HG03342 (cell line): ENCODE results near the gene LACTB.

ENCODE experiments used
- ATAC-seq: cut with Tn5 transposase; IDR thresholded peaks from one replicate; pipeline ENCODE4 v1.9.1; 2021; ENCODE audit warnings: mild to moderate bottlenecking, moderate library complexity; ENCODE audit not compliant: unreplicated experiment

Gene LACTB

DNA sequence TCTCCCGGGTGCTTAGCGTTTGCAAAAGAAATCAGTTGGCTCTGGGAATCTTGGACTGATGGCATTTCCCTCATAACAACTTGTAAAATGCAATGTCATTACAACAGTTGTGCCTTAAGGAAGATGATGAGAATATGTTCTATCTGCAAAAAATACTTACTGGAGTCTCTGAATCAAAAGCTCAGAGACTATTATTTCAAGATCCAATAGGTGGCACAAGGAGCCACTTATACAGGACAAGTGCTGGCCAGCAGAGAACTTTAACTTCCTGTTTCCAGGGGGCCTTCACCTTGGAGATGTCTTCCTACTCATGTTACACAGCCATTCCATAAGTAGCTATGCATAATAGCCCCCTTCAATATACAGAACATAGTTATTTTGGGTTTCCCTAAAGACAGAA, 44.6 kb downstream of the LACTB start:
- no peak for ATAC-seq

DNA sequence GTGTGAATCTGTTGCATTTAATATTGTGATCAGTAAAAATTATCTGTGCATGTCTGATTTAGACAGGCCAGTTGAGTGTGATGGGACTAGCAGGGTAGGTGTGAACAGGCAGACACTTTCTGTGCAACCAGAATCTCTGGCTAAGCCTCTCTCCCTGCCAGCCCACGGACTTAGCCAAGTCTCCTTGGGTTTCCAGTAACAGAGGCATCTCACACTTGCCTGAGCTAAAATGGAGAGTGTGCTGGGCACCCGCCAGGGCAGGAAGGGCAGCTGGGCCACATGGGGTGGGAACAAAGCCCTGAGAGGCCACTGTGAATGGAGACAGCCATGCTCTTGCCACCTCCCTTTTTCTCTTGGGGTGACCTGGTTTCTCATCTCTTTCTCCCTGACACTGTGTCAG, 48.1 kb downstream of the LACTB start:
- no peak for ATAC-seq

DNA sequence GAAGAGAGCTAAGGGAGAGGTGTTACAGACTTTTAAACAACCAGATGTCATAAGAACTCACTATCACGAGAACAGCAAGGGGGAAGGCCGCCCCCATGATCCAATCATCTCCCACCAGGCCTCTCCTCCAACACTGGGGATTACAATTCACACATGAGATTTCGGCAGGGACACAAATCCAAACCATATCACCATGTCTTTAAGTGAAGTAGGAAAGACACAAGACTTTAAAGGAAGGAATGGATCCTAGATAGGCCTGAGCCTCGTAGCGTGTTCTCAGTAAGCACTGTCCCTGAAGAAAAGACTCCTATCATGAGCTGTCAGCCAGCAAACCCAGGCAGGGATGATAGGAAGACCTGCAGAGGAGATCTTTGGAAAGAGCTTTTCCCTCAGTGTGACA, 50.7 kb downstream of the LACTB start:
- no peak for ATAC-seq

DNA sequence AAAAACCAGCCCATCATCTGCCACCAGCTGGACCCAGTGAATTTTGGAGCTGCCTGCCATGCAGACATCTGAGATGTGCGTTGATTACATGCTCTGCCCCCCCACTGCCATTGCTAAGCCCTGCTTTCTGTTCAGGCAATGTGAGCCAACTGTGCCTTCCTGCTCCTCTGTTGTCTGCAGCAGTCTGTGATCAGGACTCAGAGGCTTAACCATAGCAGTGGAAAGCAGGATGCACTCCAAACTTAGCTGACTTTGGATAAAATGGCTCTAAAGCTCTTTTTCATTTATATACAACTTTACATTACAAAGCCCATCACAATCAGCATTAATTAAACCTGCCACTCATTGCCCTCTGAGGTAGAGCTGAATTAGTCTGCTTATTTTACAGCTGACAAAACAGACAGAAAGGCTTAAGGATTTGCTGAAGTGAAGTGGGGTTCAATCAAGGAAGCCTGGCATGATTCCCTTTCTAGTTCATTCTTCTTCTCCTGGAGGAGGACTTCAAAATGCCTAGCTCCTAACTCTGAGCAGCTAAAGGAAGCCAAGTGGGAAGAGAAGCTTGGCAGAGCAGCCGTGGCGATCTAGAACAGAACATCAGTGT, 51.3 kb downstream of the LACTB start:
- ATAC-seq, result no peak

DNA sequence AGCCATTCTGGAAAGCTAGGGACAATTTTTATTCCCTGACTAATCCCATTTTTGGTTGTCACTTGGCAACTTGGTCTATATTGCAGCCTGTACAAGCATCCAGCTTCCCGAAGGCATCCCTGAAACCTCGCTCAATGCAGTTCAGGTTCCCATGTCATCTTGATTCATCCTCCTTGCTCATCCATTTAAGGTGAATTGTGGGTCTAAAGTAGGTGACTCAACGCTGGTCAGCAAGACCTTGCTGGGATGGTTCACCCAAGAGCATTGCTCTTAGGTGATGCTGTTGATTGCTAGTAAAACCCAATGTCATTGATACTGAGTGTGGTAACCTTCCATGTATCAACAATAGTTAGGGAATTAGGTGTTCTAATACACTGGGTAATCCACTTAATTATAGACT, 54.6 kb downstream of the LACTB start:
- ATAC-seq, result no peak

DNA sequence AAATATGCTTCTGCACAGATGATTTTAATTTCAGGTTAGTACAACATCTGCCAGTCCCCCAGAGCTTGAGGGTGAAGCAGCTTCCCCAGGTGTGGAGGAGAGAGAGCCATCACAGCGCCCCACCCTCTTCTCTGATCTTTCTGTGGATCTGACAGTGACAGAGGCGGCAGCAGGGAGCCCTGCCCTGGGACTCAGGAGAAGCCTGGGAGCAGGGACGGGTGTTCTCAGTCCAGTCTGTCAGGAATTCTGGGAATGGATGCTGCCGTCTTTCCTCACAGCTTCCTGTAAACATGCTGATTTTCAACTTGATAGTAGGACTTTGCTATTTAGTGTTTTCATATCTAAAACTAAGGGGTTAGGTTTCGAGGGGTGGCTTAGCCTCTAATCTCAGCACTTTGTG, 56.4 kb downstream of the LACTB start:
- no peak for ATAC-seq

DNA sequence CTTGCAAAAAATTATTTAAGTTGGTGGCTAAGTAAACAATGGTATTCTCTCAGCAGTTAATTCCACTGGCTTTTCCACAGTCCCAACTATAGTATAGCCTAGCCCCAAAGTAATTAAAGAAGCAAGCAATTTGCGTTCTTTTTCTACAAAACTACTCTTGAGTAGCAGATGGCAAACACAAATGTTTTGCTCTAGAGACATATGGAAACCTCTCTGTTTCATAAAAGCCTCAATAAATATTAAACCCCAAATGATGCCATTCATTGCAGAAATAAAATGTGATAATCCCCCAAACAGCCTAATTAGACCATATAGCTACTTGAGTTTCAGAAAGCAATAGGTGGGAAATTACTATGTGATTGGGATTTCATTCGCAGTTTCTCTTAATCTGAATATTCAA, 59.1 kb downstream of the LACTB start:
- no peak for ATAC-seq

DNA sequence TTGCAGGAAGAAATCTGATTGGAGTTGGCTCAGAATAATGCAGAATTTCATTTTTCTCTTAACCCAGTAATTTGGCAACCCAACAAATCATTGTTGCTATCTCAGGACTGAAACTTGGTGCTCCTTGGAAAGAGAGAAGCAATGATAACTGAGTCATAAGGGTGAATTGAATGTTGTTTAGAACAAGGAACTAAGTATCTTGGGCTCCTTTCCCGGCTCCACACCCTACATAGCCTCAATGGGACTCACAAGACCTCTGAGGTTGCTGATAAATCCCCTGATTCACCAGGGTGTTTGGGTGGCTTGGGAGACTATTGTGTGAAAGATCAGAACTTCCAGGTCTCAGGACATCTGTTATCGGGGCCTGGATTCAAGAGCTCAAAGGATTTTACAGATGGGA, 60.0 kb downstream of the LACTB start:
- ATAC-seq, result no peak

DNA sequence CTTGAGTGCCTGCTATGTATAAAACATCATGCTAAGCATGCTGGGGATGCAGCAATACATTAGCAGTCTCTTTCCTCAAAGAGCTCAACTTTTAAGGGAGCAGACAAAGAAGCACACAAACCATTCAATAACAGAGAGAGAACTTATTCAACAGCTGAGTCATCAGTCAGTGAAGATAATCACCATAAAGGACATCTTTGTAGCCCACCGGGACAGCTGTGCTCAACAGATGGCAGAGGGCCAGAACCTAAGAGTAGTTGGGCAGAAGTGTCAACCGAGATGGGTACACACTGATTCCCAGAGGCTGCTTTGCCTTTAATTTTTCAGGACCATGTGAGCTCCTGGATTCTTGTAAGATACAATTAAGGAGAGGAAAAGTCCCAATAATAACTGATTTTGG, 63.5 kb downstream of the LACTB start:
- no peak for ATAC-seq

DNA sequence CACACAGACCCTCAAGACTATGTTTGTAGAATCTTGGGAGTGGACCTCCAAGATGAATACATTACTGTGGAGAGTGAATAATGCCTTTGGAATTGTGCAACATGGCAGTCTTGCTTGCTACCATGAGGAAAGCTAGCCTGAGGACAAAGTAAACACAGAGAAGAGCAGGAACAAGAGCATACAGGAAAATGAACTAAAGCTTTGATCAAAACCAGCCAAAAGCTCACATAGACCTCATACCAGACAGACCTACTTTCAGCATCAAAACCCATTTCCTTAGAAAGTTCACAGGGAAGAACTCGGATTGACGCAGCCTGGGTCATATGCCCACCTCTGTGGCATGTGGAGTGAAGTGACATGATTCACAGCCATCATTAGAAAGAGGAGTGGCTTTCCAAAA, 64.4 kb downstream of the LACTB start:
- ATAC-seq, result no peak

DNA sequence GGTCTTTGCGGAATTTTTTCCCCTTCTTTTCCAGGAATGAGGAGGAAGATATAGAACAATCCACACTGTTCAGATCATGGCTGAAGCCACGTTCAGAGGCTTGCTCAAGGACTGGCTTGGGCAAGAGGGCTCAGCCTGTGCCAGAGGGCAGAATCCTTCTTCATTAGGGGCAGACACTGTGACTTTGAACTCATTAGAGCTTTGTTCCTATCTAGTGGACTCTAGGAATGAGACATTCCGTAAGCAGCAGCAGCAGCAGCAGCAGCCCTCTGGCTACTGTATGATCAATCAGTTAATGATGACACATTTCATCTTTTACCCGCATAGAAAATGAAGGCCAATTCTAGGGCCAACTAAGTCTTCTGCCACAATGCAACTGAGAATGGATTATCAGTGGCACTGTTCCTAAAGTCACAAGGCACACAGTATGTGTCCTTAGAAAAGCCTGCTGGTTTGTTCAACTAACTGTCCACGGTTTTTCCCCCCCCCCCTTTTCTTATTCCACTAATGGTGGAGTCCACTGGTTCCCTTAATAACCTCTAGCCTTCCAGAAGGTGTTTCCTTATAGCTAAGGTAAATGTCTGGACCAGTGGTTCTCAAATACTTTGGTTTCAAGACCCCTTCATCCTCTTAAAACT, 66.0 kb downstream of the LACTB start:
- no peak for ATAC-seq

DNA sequence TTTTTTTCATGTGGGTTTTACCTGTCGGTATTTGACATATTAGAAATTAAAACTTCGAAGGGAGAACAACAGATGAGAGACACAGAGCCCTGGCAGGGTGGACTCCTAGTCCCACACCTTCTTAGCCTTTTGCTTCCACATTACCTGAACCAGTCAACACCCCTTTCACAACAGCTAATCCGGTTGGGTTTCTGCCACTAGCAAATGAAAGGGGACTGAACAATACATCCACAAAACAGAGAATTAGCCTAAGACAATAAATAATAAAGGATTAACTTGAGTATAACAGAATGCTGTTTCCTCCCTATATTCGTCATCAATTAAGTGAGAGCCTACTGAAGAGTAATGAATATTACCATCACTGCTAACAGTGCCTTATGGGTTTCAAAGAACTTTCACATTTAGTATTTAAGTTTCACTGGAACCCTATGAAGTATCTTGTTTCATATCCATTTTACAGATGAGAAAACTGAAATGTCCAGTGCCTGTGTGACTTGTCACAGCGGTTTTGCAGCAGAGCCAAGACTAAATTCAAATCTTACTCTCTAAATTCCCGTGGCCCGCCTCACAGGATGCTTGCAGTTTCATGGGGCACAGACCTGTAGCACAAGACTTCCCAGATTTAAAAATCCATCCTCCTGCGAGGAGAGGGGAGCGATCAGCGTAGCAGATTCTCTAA, 66.7 kb downstream of the LACTB start:
- ATAC-seq, result no peak

DNA sequence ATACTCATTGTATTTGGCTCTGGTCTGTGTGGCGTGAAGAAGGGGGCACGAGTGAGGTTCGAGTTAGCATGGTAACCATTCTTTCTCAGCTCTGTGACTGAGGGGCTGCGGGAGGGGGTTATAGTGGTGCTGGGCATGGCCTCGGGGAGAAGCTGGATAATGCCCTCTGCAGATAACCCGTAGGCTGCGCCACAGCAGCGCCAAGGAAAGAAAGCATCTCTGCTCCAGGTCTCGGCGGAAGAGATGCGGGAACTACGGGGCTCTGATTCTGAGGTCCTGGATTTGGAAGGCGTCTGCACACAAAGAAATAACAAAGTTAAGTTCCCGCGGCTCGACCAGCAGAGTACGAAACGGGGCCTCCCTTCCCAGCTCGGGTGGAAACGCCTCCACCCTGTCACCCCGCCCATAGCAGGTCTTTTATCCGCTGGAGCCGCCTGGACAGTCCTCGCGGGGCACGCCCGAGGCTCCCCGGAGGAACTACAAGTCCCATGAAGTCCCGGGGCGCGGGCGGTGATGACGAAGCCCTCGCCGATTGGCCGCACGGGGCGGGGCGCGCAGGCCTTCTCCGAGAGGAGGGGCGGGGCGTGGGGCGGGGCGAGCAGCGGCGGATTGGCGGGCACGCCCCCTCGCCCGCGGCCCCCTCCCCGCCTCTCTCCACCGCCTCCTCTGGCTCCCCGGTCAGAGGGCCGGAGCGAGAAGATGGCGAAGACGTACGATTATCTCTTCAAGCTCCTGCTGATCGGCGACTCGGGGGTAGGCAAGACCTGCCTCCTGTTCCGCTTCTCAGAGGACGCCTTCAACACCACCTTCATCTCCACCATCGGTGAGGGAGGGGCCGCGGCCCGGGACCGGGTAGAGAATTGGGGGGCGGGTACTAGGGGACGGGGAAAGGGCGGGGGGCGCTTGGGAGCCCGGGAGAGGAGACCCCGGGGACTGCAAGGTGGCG, 67.5 kb downstream of the LACTB start, which contains the start of gene RAB8B:
RAB8B (plus strand) TSS at position 681 of the 946 bp plus-strand sequence; CDS start at position 700, 19 bp downstream.
- peak; percentile 75 for ATAC-seq

DNA sequence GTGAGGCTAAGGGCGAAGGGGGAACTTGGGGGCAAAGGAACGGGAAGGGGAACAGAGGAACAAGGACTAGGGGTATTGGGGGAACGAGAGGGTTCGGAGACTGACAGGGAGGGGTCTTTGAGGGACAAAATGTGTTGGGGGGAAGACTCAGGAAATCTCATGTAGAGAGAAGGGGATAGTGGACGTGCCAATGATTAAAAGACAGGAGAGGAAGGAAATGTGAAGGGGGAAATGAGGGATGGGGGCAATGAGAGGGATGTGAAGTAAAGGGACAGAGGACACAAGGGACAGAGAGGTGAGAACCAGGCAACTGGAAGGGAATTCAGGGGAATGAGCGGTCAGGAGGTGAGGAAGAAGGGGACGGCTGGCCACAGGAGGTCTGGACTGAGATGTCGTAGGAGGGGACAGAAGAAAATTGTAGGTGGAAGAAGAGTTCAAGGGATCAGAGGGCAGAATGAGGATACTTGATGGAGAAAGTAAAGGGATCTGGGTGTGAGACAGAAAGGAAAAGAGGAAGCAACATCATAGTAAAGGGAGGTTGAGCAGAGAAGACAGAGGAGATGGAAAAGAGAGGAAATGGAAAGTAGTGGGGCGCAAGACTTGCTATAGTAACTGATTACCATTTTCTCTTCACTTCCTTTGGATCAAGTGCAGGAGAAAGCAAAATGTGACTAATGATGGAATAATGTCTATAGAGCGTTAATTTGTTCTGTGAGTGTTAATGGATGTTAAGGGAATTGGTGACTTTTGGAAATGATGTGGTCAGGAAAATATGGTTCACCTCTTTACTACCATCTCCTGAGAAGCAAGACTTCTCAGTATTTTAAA, 68.5 kb downstream of the LACTB start:
- ATAC-seq, result no peak

DNA sequence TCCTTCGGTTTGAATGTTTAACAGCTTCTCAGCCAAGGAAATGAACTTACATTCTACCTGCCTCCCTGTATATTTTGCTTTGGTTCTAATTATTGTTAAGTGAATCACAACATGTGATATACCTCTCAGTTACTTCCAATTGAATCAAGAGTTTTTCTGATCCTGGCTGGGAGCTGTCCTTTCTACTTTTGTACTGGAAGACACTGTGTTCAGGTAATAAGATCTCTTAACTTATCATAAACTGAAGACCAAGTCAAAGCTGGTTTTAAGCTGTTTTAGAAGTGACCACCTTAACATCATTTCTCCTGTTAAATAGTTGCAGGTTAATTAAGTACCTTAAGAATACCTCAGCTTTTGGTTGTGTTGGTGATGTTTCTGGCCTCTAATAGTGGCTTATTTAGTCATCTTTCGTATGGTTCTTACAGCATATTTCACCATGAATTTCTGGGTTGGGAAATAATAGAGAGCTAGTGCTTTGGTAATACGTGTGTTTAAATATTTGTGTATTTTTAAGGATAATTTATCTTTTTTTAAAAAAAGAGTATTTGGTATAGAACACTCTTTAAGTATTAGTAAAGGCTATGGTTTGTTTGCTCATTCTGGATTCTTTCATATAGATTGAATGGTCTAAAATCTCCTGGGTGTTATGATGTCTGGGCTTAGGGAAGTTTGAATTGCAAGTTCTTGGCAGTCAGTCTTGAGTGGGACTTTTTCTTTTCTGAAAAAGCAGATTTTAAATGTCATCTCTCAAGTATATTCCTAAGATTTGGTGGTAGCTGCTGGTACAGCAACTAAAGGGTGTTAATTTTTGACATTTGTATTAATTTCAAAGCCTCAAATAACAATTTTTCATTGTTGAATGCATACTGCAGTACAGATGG, 69.3 kb downstream of the LACTB start:
- no peak for ATAC-seq
